H9 (cell line): Measurements from ENCODE around the gene IQCE. TPM values are rescaled to one million over a fixed set of nuclear protein-coding genes. Genes with fewer than 3 reads are reported as not detected.
A peak's percentile ranks its signal among the peaks of the same experiment; 100 is the strongest.

Source experiments
- DNase-seq: peaks from one replicate; pipeline ENCODE4 v3.0.0-alpha.2; 2017
- H2AFZ ChIP-seq: one replicate; pipeline ENCODE4 v1.6.1; 2013; ENCODE audit warnings: mild to moderate bottlenecking, low read length, control low read depth, moderate library complexity
- H2AK5ac ChIP-seq: 2 replicates; pipeline ENCODE4 v1.6.1; 2013; ENCODE audit warnings: low read length, control low read depth, mixed read lengths; ENCODE audit not compliant: insufficient read length
- H2BK120ac ChIP-seq: one replicate; pipeline ENCODE4 v1.6.1; 2013; ENCODE audit warnings: low read depth, mild to moderate bottlenecking, low read length, control low read depth, inconsistent platforms; ENCODE audit not compliant: poor library complexity, severe bottlenecking
- H2BK12ac ChIP-seq: 2 replicates; pipeline ENCODE4 v1.6.1; 2013; ENCODE audit warnings: low read length, control low read depth, mixed read lengths, low read depth; ENCODE audit not compliant: insufficient read length
- H2BK15ac ChIP-seq: 2 replicates; pipeline ENCODE4 v1.6.1; 2013; ENCODE audit warnings: low read depth, low read length, control low read depth
- H2BK20ac ChIP-seq: one replicate; pipeline ENCODE4 v1.6.1; 2013; ENCODE audit warnings: low read depth, mild to moderate bottlenecking, low read length, control low read depth, inconsistent platforms; ENCODE audit not compliant: poor library complexity, severe bottlenecking
- H2BK5ac ChIP-seq: 2 replicates; pipeline ENCODE4 v1.6.1; 2013; ENCODE audit warnings: low read length, control low read depth, mixed read lengths; ENCODE audit not compliant: insufficient read length
- H3K14ac ChIP-seq: 2 replicates; pipeline ENCODE4 v1.6.1; 2013; ENCODE audit warnings: low read length, control low read depth; ENCODE audit not compliant: insufficient read depth
- H3K18ac ChIP-seq: 2 replicates; pipeline ENCODE4 v1.6.1; 2013; ENCODE audit warnings: low read depth, mild to moderate bottlenecking, mixed read lengths, low read length, control low read depth; ENCODE audit not compliant: insufficient read length
- H3K23ac ChIP-seq: 2 replicates; pipeline ENCODE4 v1.6.1; 2013; ENCODE audit warnings: low read length, control low read depth, mixed read lengths, low read depth; ENCODE audit not compliant: insufficient read length
- H3K23me2 ChIP-seq: 2 replicates; pipeline ENCODE4 v1.6.1; 2013; ENCODE audit warnings: low read depth, mild to moderate bottlenecking, mixed read lengths, low read length, control low read depth; ENCODE audit not compliant: insufficient read length, poor library complexity, severe bottlenecking
- H3K27ac ChIP-seq: 2 replicates; pipeline ENCODE4 v1.5.1; 2013; ENCODE audit warnings: low read length, control low read depth, mixed read lengths, low read depth; ENCODE audit not compliant: insufficient read length
- H3K27me3 ChIP-seq: 2 replicates; pipeline ENCODE4 v1.6.1; 2013; ENCODE audit warnings: low read length, control low read depth, inconsistent platforms; ENCODE audit not compliant: insufficient read depth
- H3K4ac ChIP-seq: 2 replicates; pipeline ENCODE4 v1.6.1; 2013; ENCODE audit warnings: low read depth, mild to moderate bottlenecking, control low read depth, inconsistent platforms, low read length, moderate library complexity
- H3K4me1 ChIP-seq: 2 replicates; pipeline ENCODE4 v1.6.1; 2013; ENCODE audit warnings: low read length, control low read depth, inconsistent platforms; ENCODE audit not compliant: insufficient read depth
- H3K4me2 ChIP-seq: 2 replicates; pipeline ENCODE4 v1.6.1; 2013; ENCODE audit warnings: low read length, control low read depth, mixed read lengths; ENCODE audit not compliant: insufficient read length, insufficient read depth
- H3K56ac ChIP-seq: 2 replicates; pipeline ENCODE4 v1.6.1; 2013; ENCODE audit warnings: low read depth, mild to moderate bottlenecking, mixed read lengths, low read length, control low read depth; ENCODE audit not compliant: insufficient read length
- H3K79me1 ChIP-seq: 2 replicates; pipeline ENCODE4 v1.6.1; 2013; ENCODE audit warnings: low read depth, mild to moderate bottlenecking, moderate library complexity, low read length, control low read depth, inconsistent platforms; ENCODE audit not compliant: insufficient read depth, poor library complexity, severe bottlenecking
- H3K79me2 ChIP-seq: 2 replicates; pipeline ENCODE4 v1.6.1; 2013; ENCODE audit warnings: low read length, control low read depth, inconsistent platforms; ENCODE audit not compliant: insufficient read depth
- H3K9ac ChIP-seq: 2 replicates; pipeline ENCODE4 v1.6.1; 2013; ENCODE audit warnings: low read length, control low read depth, mixed read lengths; ENCODE audit not compliant: insufficient read length; ENCODE audit errors: extremely low read depth
- H3K9me3 ChIP-seq: one replicate; pipeline ENCODE4 v1.6.1; 2013; ENCODE audit warnings: low read depth, low read length, inconsistent platforms; ENCODE audit not compliant: control insufficient read depth
- H3T11ph ChIP-seq: one replicate; pipeline ENCODE4 v1.6.1; 2013; ENCODE audit warnings: mild to moderate bottlenecking, low read length, control low read depth, inconsistent platforms
- H4K20me1 ChIP-seq: one replicate; pipeline ENCODE4 v1.6.1; 2013; ENCODE audit not compliant: control insufficient read depth, insufficient read length, insufficient read depth
- H4K5ac ChIP-seq: 2 replicates; pipeline ENCODE4 v1.6.1; 2013; ENCODE audit warnings: low read depth, mild to moderate bottlenecking, mixed read lengths, low read length, control low read depth; ENCODE audit not compliant: insufficient read length
- H4K8ac ChIP-seq: replicated peaks from 2 replicates; pipeline ENCODE4 v1.6.1; 2013; ENCODE audit warnings: low read length, control low read depth, mixed read lengths, low read depth; ENCODE audit not compliant: insufficient read length
- H4K91ac ChIP-seq: 2 replicates; pipeline ENCODE4 v1.6.1; 2013; ENCODE audit warnings: low read depth, mild to moderate bottlenecking, moderate library complexity, mixed read lengths, low read length, control low read depth; ENCODE audit not compliant: insufficient read length
- H3K27ac Mint-ChIP-seq, 3 experiments: 2 replicates in 2 of 3; 3 replicates in 1 of 3; pipeline ENCODE4 v1.8.0; 2020 to 2021; ENCODE audit warnings: mixed read lengths in 3 of 3, mild to moderate bottlenecking in 1 of 3, moderate library complexity in 1 of 3
- H3K27me3 Mint-ChIP-seq: 2 replicates; pipeline ENCODE4 v1.8.0; 2021; ENCODE audit warnings: low read depth, mild to moderate bottlenecking, moderate library complexity, mixed read lengths
- H3K36me3 Mint-ChIP-seq, 3 experiments: 2 replicates in 2 of 3; 3 replicates in 1 of 3; pipeline ENCODE4 v1.8.0; 2020 to 2021; ENCODE audit warnings: low read depth in 3 of 3, mixed read lengths in 3 of 3; ENCODE audit not compliant: insufficient read depth in 1 of 3
- H3K4me1 Mint-ChIP-seq, 2 experiments: 2 replicates each; pipeline ENCODE4 v1.8.0; 2020; ENCODE audit warnings: mixed read lengths in 2 of 2
- H3K4me3 Mint-ChIP-seq, 2 experiments: 2 replicates in 1 of 2; 3 replicates in 1 of 2; pipeline ENCODE4 v1.8.0; 2020 to 2021; ENCODE audit warnings: mild to moderate bottlenecking in 2 of 2, mixed read lengths in 2 of 2, moderate library complexity in 1 of 2
- H3K9me3 Mint-ChIP-seq, 2 experiments: 2 replicates in 1 of 2; 3 replicates in 1 of 2; pipeline ENCODE4 v1.8.0; 2020; ENCODE audit warnings: mild to moderate bottlenecking in 2 of 2, mixed read lengths in 2 of 2, moderate library complexity in 1 of 2
- CTCF ChIP-seq: fragments of 200-600 bp; sonication (generic); conservative IDR thresholded peaks from 3 replicates; pipeline ENCODE4 v1.8.0; 2021; ENCODE audit warnings: antibody characterized with exemption, mild to moderate bottlenecking
- WGBS: extraction: QIAGEN DNeasy Blood & Tissue Kit; methylation state at CpG from one replicate; pipeline ENCODE4 v1.1.7; 2013; ENCODE audit warnings: missing lambda C conversion rate, low lambda C conversion rate, mixed read lengths; ENCODE audit not compliant: insufficient read length; ENCODE audit errors: extremely low coverage; 5-methylcytosine and 5-hydroxymethylcytosine counted together
- total RNA-seq: library from RNA; stranded (reverse); gene quantifications from 2 replicates; pipeline ENCODE4 v1.2.1, GENCODE V29; 2021

IQCE gene
- total RNA-seq, 1 experiment from 2014 or later, result 7.0 TPM

- H2BK20ac ChIP-seq, result no peak overlapping the region
- H2BK15ac ChIP-seq, result no peak overlapping the region
- no peak overlapping the region for H2AK5ac ChIP-seq
- no peak overlapping the region for H3K23ac ChIP-seq
- peak overlapping the region in 1 of 3 experiments; percentile 44; a peak in 1 of 7 replicates for H3K27ac Mint-ChIP-seq
- H3K79me1 ChIP-seq, result peaks cover 3% of the 10 kb centered on the region
- H3K14ac ChIP-seq, result no peak overlapping the region
- H3K4me1 ChIP-seq, result peaks cover 3% of the 10 kb centered on the region; the same call in 1 of the 2 replicates
- H4K91ac ChIP-seq, result no peak overlapping the region
- H3K27ac ChIP-seq, result no peak overlapping the region
- no peaks in the 10 kb centered on the region for H3K79me2 ChIP-seq
- H4K20me1 ChIP-seq, result no peaks in the 10 kb centered on the region
- no peak overlapping the region for H2BK5ac ChIP-seq
- no peaks in the 10 kb centered on the region for H3K27me3 Mint-ChIP-seq
- no peaks in the 10 kb centered on the region for H3K9me3 ChIP-seq
- no peaks in the 10 kb centered on the region for H3K9me3 Mint-ChIP-seq
- peaks cover 11 to 20% of the 10 kb centered on the region in 2 experiments for H3K4me1 Mint-ChIP-seq
- no peak overlapping the region for H2BK120ac ChIP-seq
- peaks cover 19 to 33% (median 30%) of the 10 kb centered on the region in 3 experiments; a peak in 6 of 7 replicates for H3K36me3 Mint-ChIP-seq
- H3K23me2 ChIP-seq, result no peaks in the 10 kb centered on the region
- H3K18ac ChIP-seq, result no peak overlapping the region
- H2AFZ ChIP-seq, result no peak overlapping the region
- no peak overlapping the region for H2BK12ac ChIP-seq
- H3K4me3 Mint-ChIP-seq, result no peak overlapping the region
- TF ChIP-seq CTCF, result no peak
- H3K4me2 ChIP-seq, result no peak overlapping the region
- H3K4ac ChIP-seq, result no peak overlapping the region
- H3K9ac ChIP-seq, result no peak overlapping the region
- H4K5ac ChIP-seq, result no peak overlapping the region
- no peak overlapping the region for H3T11ph ChIP-seq
- WGBS, result no CpG with 5 or more reads among the region's 18 CpGs
- H3K27me3 ChIP-seq, result no peaks in the 10 kb centered on the region
- no peak overlapping the region for H4K8ac ChIP-seq
- no peak for DNase-seq
- H3K56ac ChIP-seq, result no peak overlapping the region
Observed at GRCh38 chr7:2649139-2649838, 90.5 kb downstream of the IQCE start.
